Retinal pigment epithelial cell (primary cell): Measurements from ENCODE around the gene NKAP.

Experiments
- DNase-seq: peaks from one replicate; pipeline ENCODE4 v3.0.0-alpha.2; 2010; ENCODE audit warnings: low read depth
- H3K4me3 ChIP-seq: 2 replicates; pipeline ENCODE4 v1.5.1; 2011; ENCODE audit warnings: mild to moderate bottlenecking, low read length, control low read depth, moderate library complexity
- CTCF ChIP-seq: conservative IDR thresholded peaks from 2 replicates; pipeline ENCODE4 v1.5.1; 2011; ENCODE audit warnings: low read depth, low read length, control low read depth, inconsistent platforms

Gene NKAP

GRCh38 chrX:119871245-119871598, 72.3 kb downstream of the NKAP start:
- TF ChIP-seq CTCF, result no peak
- no peak for DNase-seq
- peak overlapping the region; percentile 73 for H3K4me3 ChIP-seq
